ENCODE data around the gene MALRD1.

The MALRD1 gene

GRCh38 chr10:19048489-19048888 is at the start of gene MALRD1:
Gene MALRD1, plus strand, starts transcription at chr10:19048801. Its CDS starts 138 bp downstream, at chr10:19048939.
- no peak for DNase-seq (ENCODE audit: low read depth)

- no peak for DNase-seq (ENCODE audit: low read depth)
Observed at GRCh38 chr10:19003341-19003740, 45.3 kb upstream of the MALRD1 start.

GRCh38 chr10:19012111-19012510 is 36.5 kb upstream of the MALRD1 start:
- no peak for DNase-seq (ENCODE audit: low read depth)

GRCh38 chr10:19014034-19014433 is 34.6 kb upstream of the MALRD1 start:
- DNase-seq (ENCODE audit: low read depth) = peak; percentile 55

- no peak for DNase-seq (ENCODE audit: low read depth)
Observed at GRCh38 chr10:19014498-19014897, 34.1 kb upstream of the MALRD1 start.

- no peak for DNase-seq (ENCODE audit: low read depth)
Observed at GRCh38 chr10:19017116-19017890, 31.3 kb upstream of the MALRD1 start.

- DNase-seq (ENCODE audit: low read depth) = no peak
Observed at GRCh38 chr10:19021162-19021561, 27.4 kb upstream of the MALRD1 start.

- no peak for DNase-seq (ENCODE audit: low read depth)
Observed at GRCh38 chr10:19024611-19025010, 24.0 kb upstream of the MALRD1 start.

- DNase-seq (ENCODE audit: low read depth) = no peak
Observed at GRCh38 chr10:19031763-19032162, 16.8 kb upstream of the MALRD1 start.

- DNase-seq (ENCODE audit: low read depth) = no peak
Observed at GRCh38 chr10:19033741-19034140, 14.9 kb upstream of the MALRD1 start.

GRCh38 chr10:19041171-19041570 is 7.4 kb upstream of the MALRD1 start:
- no peak for DNase-seq (ENCODE audit: low read depth)

- no peak for DNase-seq (ENCODE audit: low read depth)
Observed at GRCh38 chr10:19043431-19043830, 5.2 kb upstream of the MALRD1 start.

- no peak for DNase-seq (ENCODE audit: low read depth)
Observed at GRCh38 chr10:19046679-19047078, 1.9 kb upstream of the MALRD1 start.

- no peak for DNase-seq (ENCODE audit: low read depth)
Observed at GRCh38 chr10:19048891-19049290, 290 bp downstream of the MALRD1 start.

- no peak for DNase-seq (ENCODE audit: low read depth)
Observed at GRCh38 chr10:19049567-19049966, 966 bp downstream of the MALRD1 start.

GRCh38 chr10:19054289-19054835 is 5.8 kb downstream of the MALRD1 start:
- DNase-seq (ENCODE audit: low read depth) = no peak

GRCh38 chr10:19058046-19058445 is 9.4 kb downstream of the MALRD1 start:
- DNase-seq (ENCODE audit: low read depth) = no peak

GRCh38 chr10:19063986-19064385 is 15.4 kb downstream of the MALRD1 start:
- DNase-seq (ENCODE audit: low read depth) = no peak

- no peak for DNase-seq (ENCODE audit: low read depth)
Observed at GRCh38 chr10:19071946-19072345, 23.3 kb downstream of the MALRD1 start.

GRCh38 chr10:19077276-19077675 is 28.7 kb downstream of the MALRD1 start:
- DNase-seq (ENCODE audit: low read depth) = no peak

- DNase-seq (ENCODE audit: low read depth) = no peak
Observed at GRCh38 chr10:19096501-19097073, 48.0 kb downstream of the MALRD1 start.

- DNase-seq (ENCODE audit: low read depth) = no peak
Observed at GRCh38 chr10:19097151-19097550, 48.5 kb downstream of the MALRD1 start.

- DNase-seq (ENCODE audit: low read depth) = no peak
Observed at GRCh38 chr10:19098803-19099202, 50.2 kb downstream of the MALRD1 start.

GRCh38 chr10:19107406-19107805 is 58.8 kb downstream of the MALRD1 start:
- DNase-seq (ENCODE audit: low read depth) = no peak

Measured in fibroblast of the conjunctiva (primary cell).